Measurements from ENCODE around the gene THOP1.
A peak's percentile ranks its signal among the peaks of the same experiment; 100 is the strongest.

THOP1 gene

GRCh38 chr19:2840794-2841791 is 55.8 kb downstream of the THOP1 start, which contains the start of gene ZNF555:
Gene ZNF555 (plus strand): TSS chr19:2841475. CDS start chr19:2841573, 98 bp downstream.
- Histone ChIP-seq H3K4me1 (ENCODE audit: control insufficient read depth, insufficient read depth, low read depth, low read length) (peaks cover 8% of the 10 kb centered on the region), H2BK5ac (ENCODE audit: low read depth, low read length, poor library complexity, severe bottlenecking) (no peak within 1 kb of the TSS), H3K4me3 (ENCODE audit: insufficient read depth in 1 of 2, low read depth in 1 of 2, low read length in 2 of 2) (peak within 1 kb of the TSS; percentile 83 to 97), H3K23ac (ENCODE audit: low read length in 2 of 2) (peak within 1 kb of the TSS in 1 of 2 experiments; percentile 87), H3K9me3 (ENCODE audit: control insufficient read depth, low read length) (peaks cover 27% of the 10 kb centered on the region), H2BK15ac (ENCODE audit: low read depth, poor library complexity, severe bottlenecking) (peak within 1 kb of the TSS; percentile 15), H3K4me2 (ENCODE audit: low read length, poor library complexity, severe bottlenecking) (peak within 1 kb of the TSS; percentile 96), H2AFZ (ENCODE audit: low read depth, low read length) (peak within 1 kb of the TSS; percentile 95), H4K8ac (ENCODE audit: low read length) (peak within 1 kb of the TSS; percentile 93), H3K9ac (ENCODE audit: low read length) (peak within 1 kb of the TSS; percentile 87), H3K36me3 (ENCODE audit: control insufficient read depth in 1 of 2, insufficient read depth in 2 of 2, low read depth in 1 of 2, low read length in 2 of 2) (peaks cover 11 to 13% of the 10 kb centered on the region in 2 experiments), H3K27ac (ENCODE audit: low read length, poor library complexity, severe bottlenecking) (peak within 1 kb of the TSS; percentile 84), H3K14ac (ENCODE audit: low read length in 2 of 2) (peak within 1 kb of the TSS in 1 of 2 experiments; percentile 75), H2BK12ac (ENCODE audit: low read length in 2 of 2) (peak within 1 kb of the TSS in 1 of 2 experiments; percentile 19), H2AK5ac (ENCODE audit: low read length, severe bottlenecking) (no peak within 1 kb of the TSS), H3K4ac (ENCODE audit: low read depth in 1 of 2, low read length in 2 of 2) (peak within 1 kb of the TSS in 1 of 2 experiments; percentile 81), H3K18ac (ENCODE audit: low read depth in 1 of 2, low read length in 2 of 2) (peak within 1 kb of the TSS; percentile 71 to 88), H2BK120ac (ENCODE audit: low read depth, low read length) (peak within 1 kb of the TSS; percentile 59), H4K91ac (ENCODE audit: low read length) (peak within 1 kb of the TSS; percentile 77), H3K27me3 (ENCODE audit: control insufficient read depth in 1 of 2, insufficient read depth in 1 of 2, low read length in 2 of 2) (no peaks in the 10 kb centered on the region), H3K79me1 (replicated peaks; ENCODE audit: low read length, poor library complexity, severe bottlenecking) (peaks cover 22% of the 10 kb centered on the region)
- DNase-seq = peak; percentile 99
- WGBS = under 1% methylated on average over 76 of the region's 106 CpGs

- Histone ChIP-seq H4K91ac (ENCODE audit: low read length) (no peak overlapping the region), H3K4ac (ENCODE audit: low read depth in 1 of 2, low read length in 2 of 2) (peak overlapping the region in 1 of 2 experiments; percentile 81), H3K14ac (ENCODE audit: low read length in 2 of 2) (no peak overlapping the region), H3K4me1 (ENCODE audit: control insufficient read depth, insufficient read depth, low read depth, low read length) (peaks cover 8% of the 10 kb centered on the region), H3K18ac (ENCODE audit: low read depth in 1 of 2, low read length in 2 of 2) (peak overlapping the region; percentile 62 to 76), H3K9me3 (ENCODE audit: control insufficient read depth, low read length) (peaks cover 26% of the 10 kb centered on the region), H2BK15ac (ENCODE audit: low read depth, poor library complexity, severe bottlenecking) (no peak overlapping the region), H3K4me3 (ENCODE audit: insufficient read depth in 1 of 2, low read depth in 1 of 2, low read length in 2 of 2) (peak overlapping the region; percentile 83 to 97), H2BK120ac (ENCODE audit: low read depth, low read length) (peak overlapping the region; percentile 19), H3K27me3 (ENCODE audit: control insufficient read depth in 1 of 2, insufficient read depth in 1 of 2, low read length in 2 of 2) (no peaks in the 10 kb centered on the region), H2AFZ (ENCODE audit: low read depth, low read length) (peak overlapping the region; percentile 63), H2BK12ac (ENCODE audit: low read length in 2 of 2) (no peak overlapping the region), H3K23ac (ENCODE audit: low read length in 2 of 2) (peak overlapping the region in 1 of 2 experiments; percentile 87), H3K36me3 (ENCODE audit: control insufficient read depth in 1 of 2, insufficient read depth in 2 of 2, low read depth in 1 of 2, low read length in 2 of 2) (peaks cover 14 to 21% of the 10 kb centered on the region in 2 experiments), H3K27ac (ENCODE audit: low read length, poor library complexity, severe bottlenecking) (no peak overlapping the region), H3K4me2 (ENCODE audit: low read length, poor library complexity, severe bottlenecking) (peak overlapping the region; percentile 96), H3K9ac (ENCODE audit: low read length) (peak overlapping the region; percentile 87), H3K79me1 (replicated peaks; ENCODE audit: low read length, poor library complexity, severe bottlenecking) (peaks cover 25% of the 10 kb centered on the region), H2AK5ac (ENCODE audit: low read length, severe bottlenecking) (no peak overlapping the region), H2BK5ac (ENCODE audit: low read depth, low read length, poor library complexity, severe bottlenecking) (no peak overlapping the region), H4K8ac (ENCODE audit: low read length) (no peak overlapping the region)
- DNase-seq = no peak
- WGBS = 13% methylated on average over 49 of the region's 62 CpGs
Observed at GRCh38 chr19:2841855-2842574, 56.7 kb downstream of the THOP1 start.

- Histone ChIP-seq H3K4me1 (ENCODE audit: control insufficient read depth, insufficient read depth, low read depth, low read length) (peaks cover 8% of the 10 kb centered on the region), H3K18ac (ENCODE audit: low read depth in 1 of 2, low read length in 2 of 2) (no peak overlapping the region), H2BK5ac (ENCODE audit: low read depth, low read length, poor library complexity, severe bottlenecking) (no peak overlapping the region), H3K4ac (ENCODE audit: low read depth in 1 of 2, low read length in 2 of 2) (no peak overlapping the region), H2AK5ac (ENCODE audit: low read length, severe bottlenecking) (no peak overlapping the region), H3K79me1 (replicated peaks; ENCODE audit: low read length, poor library complexity, severe bottlenecking) (peaks cover 41% of the 10 kb centered on the region), H3K4me3 (ENCODE audit: insufficient read depth in 1 of 2, low read depth in 1 of 2, low read length in 2 of 2) (no peak overlapping the region), H2AFZ (ENCODE audit: low read depth, low read length) (no peak overlapping the region), H3K36me3 (ENCODE audit: control insufficient read depth in 1 of 2, insufficient read depth in 2 of 2, low read depth in 1 of 2, low read length in 2 of 2) (peaks cover 14 to 24% of the 10 kb centered on the region in 2 experiments), H3K14ac (ENCODE audit: low read length in 2 of 2) (no peak overlapping the region), H2BK12ac (ENCODE audit: low read length in 2 of 2) (no peak overlapping the region), H3K27me3 (ENCODE audit: control insufficient read depth in 1 of 2, insufficient read depth in 1 of 2, low read length in 2 of 2) (no peaks in the 10 kb centered on the region), H3K4me2 (ENCODE audit: low read length, poor library complexity, severe bottlenecking) (no peak overlapping the region), H3K23ac (ENCODE audit: low read length in 2 of 2) (no peak overlapping the region), H4K91ac (ENCODE audit: low read length) (no peak overlapping the region), H3K9ac (ENCODE audit: low read length) (no peak overlapping the region), H4K8ac (ENCODE audit: low read length) (no peak overlapping the region), H2BK120ac (ENCODE audit: low read depth, low read length) (no peak overlapping the region), H3K27ac (ENCODE audit: low read length, poor library complexity, severe bottlenecking) (no peak overlapping the region), H3K9me3 (ENCODE audit: control insufficient read depth, low read length) (peaks cover 38% of the 10 kb centered on the region), H2BK15ac (ENCODE audit: low read depth, poor library complexity, severe bottlenecking) (no peak overlapping the region)
- 57% methylated on average over 1 of the region's 2 CpGs for whole genome bisulfite sequencing
- no peak for DNase-seq
Observed at GRCh38 chr19:2845107-2845506, 59.8 kb downstream of the THOP1 start.
